Inferior parietal cortex (tissue), 1 donor: Measurements from ENCODE around the gene COG4.

ENCODE experiments used
- DNase-seq: peaks from one replicate; pipeline ENCODE4 v3.0.0-alpha.2; 2016; ENCODE audit errors: extremely low spot score

The COG4 gene

DNA sequence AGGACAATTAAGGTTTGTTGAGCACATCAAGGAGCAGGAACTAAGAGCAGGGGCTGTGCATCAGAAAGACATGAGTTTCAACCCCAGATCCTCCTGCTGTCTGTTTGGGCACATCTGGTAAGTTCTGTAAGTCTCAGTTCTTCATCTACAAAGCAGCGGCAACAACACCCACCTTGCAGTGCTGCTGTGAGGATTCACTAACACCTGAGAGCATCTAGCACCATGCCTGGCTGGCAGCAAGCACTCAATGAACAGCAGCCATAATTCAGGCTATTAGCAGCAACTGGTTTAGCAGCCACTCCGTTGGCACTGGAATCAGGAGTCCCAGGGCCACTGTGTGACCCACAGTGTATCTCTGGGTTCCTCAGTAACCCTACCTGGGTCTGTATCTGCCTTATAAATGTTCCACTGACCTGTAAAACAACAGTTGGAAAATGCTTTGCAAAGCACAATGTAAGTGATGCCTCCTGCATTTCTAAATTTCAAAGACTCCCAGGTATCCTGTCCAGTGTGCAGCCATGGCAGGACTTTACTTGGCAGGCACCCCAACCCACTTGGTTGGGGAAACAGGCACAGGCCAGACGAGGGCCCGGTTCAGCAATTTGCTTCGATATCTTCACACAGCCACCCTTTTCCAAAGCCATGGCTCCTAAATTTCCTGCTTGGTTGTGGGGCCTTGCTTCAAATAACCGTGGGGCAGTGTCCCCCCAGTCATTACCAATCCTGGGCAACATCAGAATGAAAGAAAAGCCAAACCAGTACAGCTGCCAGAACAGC, 88.7 kb downstream of the COG4 start:
- DNase-seq, result no peak

DNA sequence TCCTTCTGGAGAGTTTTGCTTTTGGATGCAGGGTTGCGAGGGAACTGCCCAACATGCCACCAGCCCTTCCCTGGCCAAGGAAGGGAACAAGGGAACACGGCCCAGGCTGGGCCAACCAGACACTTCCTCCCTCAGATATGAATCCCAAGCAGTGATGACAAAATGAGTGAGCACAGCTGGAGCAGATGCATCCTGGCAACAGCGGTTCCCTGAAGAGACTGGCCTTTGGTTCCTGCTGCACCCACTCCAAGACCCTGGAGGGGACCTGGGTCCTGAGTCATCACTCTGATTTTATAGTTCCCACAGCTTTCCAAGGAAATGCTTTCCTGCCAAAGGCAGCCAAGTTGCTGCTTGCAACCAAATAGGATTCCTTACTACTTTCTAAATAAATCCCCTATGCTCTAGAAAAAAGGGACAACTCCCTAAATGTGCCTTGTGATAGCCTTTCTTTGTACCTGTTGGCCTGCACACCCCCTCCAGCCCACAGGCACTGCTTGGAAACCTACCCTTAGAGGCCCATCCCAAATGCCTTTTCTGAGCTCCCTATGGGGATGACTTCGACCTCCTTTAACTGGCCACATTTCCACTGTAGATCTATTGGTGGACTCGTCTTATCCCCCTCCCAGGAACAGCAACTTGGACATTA, 89.8 kb downstream of the COG4 start:
- DNase-seq, result no peak

DNA sequence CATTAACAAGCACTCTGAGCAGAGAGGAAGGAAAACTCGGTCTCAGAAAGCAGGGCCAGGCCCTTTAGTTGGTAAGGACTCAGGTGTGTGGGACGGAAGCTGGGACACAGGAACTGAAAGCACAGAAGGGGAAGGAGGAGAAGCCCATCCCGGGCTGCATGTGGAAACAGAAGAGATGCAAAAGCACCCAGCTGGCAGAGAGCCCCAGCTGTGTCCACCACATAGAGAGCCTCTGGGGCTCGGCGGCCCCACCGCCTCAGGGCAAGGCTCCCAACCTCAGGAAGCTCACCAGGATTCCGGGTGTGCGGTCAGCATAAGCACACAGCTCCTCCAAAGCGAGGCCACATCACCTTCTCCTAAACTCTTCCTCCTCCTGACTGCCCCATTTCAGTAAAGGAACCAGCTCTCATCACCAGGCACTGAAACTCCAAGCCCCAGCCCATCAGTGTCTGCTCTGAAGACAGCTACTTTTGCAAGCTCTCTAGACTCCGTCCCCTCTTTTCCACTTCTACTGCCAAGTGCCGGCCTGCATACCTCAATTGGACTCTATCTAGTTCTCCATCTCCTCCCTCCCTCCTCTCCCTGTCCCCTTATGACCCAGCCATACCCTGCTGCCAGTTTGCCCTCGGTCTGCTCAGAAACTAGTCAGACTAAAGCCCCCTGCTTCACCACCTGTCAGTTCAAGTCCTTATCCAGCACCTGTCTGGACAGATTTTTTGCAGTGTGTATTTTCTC, 90.5 kb downstream of the COG4 start:
- no peak for DNase-seq

DNA sequence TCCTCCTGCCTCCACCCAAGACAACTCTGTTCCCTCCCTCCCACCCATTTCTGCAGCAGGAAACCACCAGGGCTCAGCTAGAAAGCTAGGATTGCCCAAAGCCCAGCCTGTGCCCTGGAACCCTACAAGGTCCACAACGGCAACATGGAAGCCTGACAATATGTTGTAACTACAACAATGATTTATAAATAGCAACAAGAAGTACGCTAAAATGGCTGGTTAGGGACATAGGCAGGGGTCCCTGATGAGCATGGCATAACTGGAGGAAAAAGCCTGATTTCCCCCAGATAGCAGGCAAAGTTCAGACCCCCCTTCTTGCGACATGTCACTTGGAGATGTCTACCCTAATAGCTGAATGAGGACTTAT, 91.0 kb downstream of the COG4 start:
- DNase-seq, result no peak

DNA sequence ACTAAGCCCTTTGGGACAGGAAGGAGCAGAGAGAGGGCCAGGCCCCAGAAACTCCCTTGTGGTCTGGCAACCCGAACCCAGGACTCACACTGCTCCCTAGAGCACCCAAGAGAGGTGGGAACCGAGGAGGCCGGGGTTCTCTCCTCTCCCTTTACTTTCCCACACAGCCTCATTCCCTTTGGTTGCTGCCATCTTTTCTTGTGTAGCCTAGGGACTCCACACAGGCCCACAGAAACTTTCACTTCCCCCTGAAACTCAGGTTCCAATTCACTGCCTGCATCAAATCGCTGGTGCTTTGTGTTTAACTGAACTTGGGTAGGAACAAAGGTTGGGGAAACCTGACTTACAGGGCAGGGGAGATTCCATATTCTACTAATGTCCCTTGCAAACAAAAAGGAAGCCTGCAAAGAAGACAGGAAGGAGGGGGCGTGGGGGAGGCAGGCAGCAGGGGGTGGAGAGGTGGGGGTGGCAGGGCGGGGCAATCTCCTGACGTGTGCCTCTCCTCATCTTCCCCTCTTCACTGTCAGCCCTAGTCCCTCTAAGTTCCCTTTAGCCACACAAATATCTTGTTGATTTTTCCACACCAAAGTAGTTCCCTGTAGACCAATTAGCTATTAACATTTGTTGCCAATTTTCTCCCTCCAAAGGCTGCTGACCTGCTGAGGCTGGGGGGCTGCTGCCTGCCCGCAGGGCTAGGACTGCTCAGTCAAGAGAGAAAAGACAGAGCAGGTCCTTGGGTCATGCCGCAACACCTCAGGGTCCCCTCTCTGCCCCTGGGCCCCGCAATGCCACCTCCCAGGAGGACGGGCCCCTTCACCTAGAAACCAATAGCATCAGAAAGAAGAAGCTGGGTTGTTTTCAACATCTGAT, 92.5 kb downstream of the COG4 start:
- no peak for DNase-seq
